HepG2 (cell line): Measurements from ENCODE around the gene STOM. TPM values are rescaled to one million over a fixed set of nuclear protein-coding genes. Genes with fewer than 3 reads are reported as not detected.

Experiments used
- ATAC-seq: fragments of 200-7000 bp; cut with Tn5 transposase; 3 replicates; pipeline ENCODE4 v1.9.1; 2020; ENCODE audit warnings: mild to moderate bottlenecking, moderate library complexity
- BruUV-seq: library from RNA; stranded (reverse); fragments of 400-500 nt; replicated peaks from 2 replicates; lab custom pipeline; 2021; lab: Mats Ljungman, UMichigan
- CTCF ChIA-PET: fragments of 300-600 bp; formaldehyde crosslinking; extraction: SDS; loops from one replicate; lab custom pipeline; 2021; ENCODE audit warnings: low total read pairs, inconsistent platforms, low intra/inter-chr PET ratio; lab: Yijun Ruan, JAX
- POLR2A ChIA-PET: fragments of 350-600 bp; sonication (Branson Sonifier 250); formaldehyde crosslinking; loops from one replicate; lab custom pipeline; 2020; ENCODE audit warnings: antibody characterized with exemption, inconsistent platforms; lab: Yijun Ruan, JAX
- DNase-seq: peaks from one replicate; pipeline ENCODE4 v3.0.0-alpha.2; 2015; ENCODE audit warnings: low spot score
- FAIRE-seq: peaks from 3 replicates; lab custom pipeline; 2011; peaks lifted over from hg19 to GRCh38; lab: Jason Lieb, UNC
- H2AFZ ChIP-seq: one replicate; pipeline ENCODE4 v1.6.1; 2011; ENCODE audit warnings: low read length, inconsistent platforms
- H3K27ac ChIP-seq: fragments of 300-600 bp; 3 replicates; pipeline ENCODE4 v1.8.0; 2011; ENCODE audit warnings: mixed run types, mild to moderate bottlenecking, mixed read lengths, low read length, inconsistent platforms; ENCODE audit not compliant: insufficient read depth; ENCODE audit errors: extremely low read length
- H3K27me3 ChIP-seq, 2 experiments: fragments of 200-600 bp in 1 of 2; 2 replicates in 1 of 2; 3 replicates in 1 of 2; pipeline versions ENCODE4 v1.6.0 to v1.8.0; 2011; ENCODE audit warnings: low read length in 2 of 2, mild to moderate bottlenecking in 2 of 2, moderate library complexity in 2 of 2, inconsistent platforms in 1 of 2; ENCODE audit not compliant: insufficient read depth in 2 of 2, control insufficient read depth in 1 of 2
- H3K36me3 ChIP-seq, 2 experiments: fragments of 200-600 bp in 1 of 2; replicated peaks in 1 of 2; 2 replicates in 1 of 2; 3 replicates in 1 of 2; pipeline versions ENCODE4 v1.5.1 to v1.8.0; 2011; ENCODE audit warnings: low read length in 2 of 2, inconsistent platforms in 1 of 2; ENCODE audit not compliant: insufficient read depth in 2 of 2, control insufficient read depth in 1 of 2
- H3K4me1 ChIP-seq: 2 replicates; pipeline ENCODE4 v1.5.1; 2012; ENCODE audit warnings: low read length, inconsistent platforms; ENCODE audit not compliant: insufficient read depth
- H3K4me2 ChIP-seq: 2 replicates; pipeline ENCODE4 v1.6.0; 2011; ENCODE audit warnings: low read depth, low read length, inconsistent platforms
- H3K4me3 ChIP-seq, 3 experiments: fragments of 200-600 bp in 1 of 3; sonication (generic), shearing (Covaris generic) in 1 of 3; replicated peaks in 1 of 3; 2 replicates each; pipeline ENCODE4 v1.5.1; 2011 to 2016; ENCODE audit warnings: low read length in 3 of 3, inconsistent platforms in 2 of 3, low read depth in 2 of 3, mild to moderate bottlenecking in 2 of 3, control low read depth in 1 of 3, mixed read lengths in 1 of 3; ENCODE audit not compliant: insufficient read depth in 1 of 3
- H3K79me2 ChIP-seq: one replicate; pipeline ENCODE4 v1.6.1; 2011; ENCODE audit warnings: low read length, inconsistent platforms; ENCODE audit not compliant: insufficient read depth
- H3K9ac ChIP-seq: 2 replicates; pipeline ENCODE4 v1.6.0; 2011; ENCODE audit warnings: mild to moderate bottlenecking, low read depth, low read length, inconsistent platforms; ENCODE audit not compliant: insufficient read depth
- H3K9me3 ChIP-seq: 2 replicates; pipeline ENCODE4 v1.5.1; 2012; ENCODE audit warnings: mild to moderate bottlenecking, low read length
- H4K20me1 ChIP-seq: 2 replicates; pipeline ENCODE4 v1.6.0; 2011; ENCODE audit warnings: inconsistent platforms, mild to moderate bottlenecking, low read length, moderate library complexity; ENCODE audit not compliant: insufficient read depth
- AGO2 ChIP-seq: fragments of 200-400 bp; formaldehyde crosslinking; optimal IDR thresholded peaks from 2 replicates; pipeline ENCODE3; 2017; ENCODE audit warnings: mild to moderate bottlenecking, low read depth, low read length, moderate library complexity
- ATF7 ChIP-seq, 2 experiments: fragments of 450-650 bp in 1 of 2; sonication (generic) in 1 of 2; formaldehyde crosslinking in 1 of 2; IDR thresholded peaks; 2 replicates each; pipeline versions ENCODE4 v1.4.0 to v1.6.1; 2016 to 2020; ENCODE audit warnings: antibody characterized with exemption in 1 of 2, mild to moderate bottlenecking in 1 of 2, missing genetic modification reagents in 1 of 2
- CSRNP1 ChIP-seq: sonication (generic); formaldehyde crosslinking; IDR thresholded peaks from 2 replicates; pipeline ENCODE4 v1.8.1; 2023; ENCODE audit warnings: mild to moderate bottlenecking, missing genetic modification reagents
- MEF2D ChIP-seq: sonication (generic); formaldehyde crosslinking; IDR thresholded peaks from 2 replicates; pipeline ENCODE4 v1.5.1; 2020; ENCODE audit warnings: mild to moderate bottlenecking, missing genetic modification reagents
- NR1H2 ChIP-seq: sonication (generic); formaldehyde crosslinking; IDR thresholded peaks from 2 replicates; pipeline ENCODE4 v1.8.1; 2022; ENCODE audit warnings: low read depth, missing genetic modification reagents, borderline replicate concordance
- POLR2A ChIP-seq, 2 experiments: IDR thresholded peaks; 2 replicates each; pipeline ENCODE4 v1.6.1; 2011; ENCODE audit warnings: low read depth in 2 of 2, low read length in 2 of 2, mild to moderate bottlenecking in 1 of 2, moderate library complexity in 1 of 2; ENCODE audit not compliant: insufficient read depth in 1 of 2
- WGBS: methylation state at CpG from one replicate; pipeline ENCODE4 v1.1.6; 2017; ENCODE audit warnings: low lambda C conversion rate; 5-methylcytosine and 5-hydroxymethylcytosine counted together
- in situ Hi-C: cut with HindIII; loops from 2 replicates; pipeline ENCODE4 v1.10.0; 2017; ENCODE audit warnings: low pct_unique_long_range_greater_than_20kb; ENCODE audit not compliant: extremely low pct_ligation_motif_present
- intact Hi-C: fragments of 100-400 bp; cut with micrococcal nuclease; formaldehyde crosslinking; loops from one replicate; pipeline ENCODE4 v1.10.0; 2022; ENCODE audit not compliant: unreplicated experiment
- polyA plus RNA-seq, 8 experiments: library from polyadenylated mRNA; depleted of rRNA in 3 of 8; stranded (reverse) in 7 of 8; unstranded in 1 of 8; fragments of >200 nt; fragmentation: Illumina TruSeq in 4 of 8; extraction: Trizol in 4 of 8; gene quantifications; 2 replicates each; pipeline versions ENCODE4 v1.2.1 to v1.2.3, GENCODE V29; 2011 to 2016; ENCODE audit warnings: low read depth in 4 of 8, missing spikeins in 1 of 8, mixed read lengths in 1 of 8; ENCODE audit not compliant: insufficient read depth in 1 of 8
- total RNA-seq, 5 experiments: library from RNA; depleted of rRNA; stranded (reverse); fragments of >200 nt; fragmentation: Illumina TruSeq; extraction: Trizol; gene quantifications; 2 replicates each; pipeline ENCODE4 v1.2.3, GENCODE V29; 2016; ENCODE audit warnings: low read depth in 1 of 5

Gene STOM
- total and polyA plus RNA-seq, 2 of the 13 experiments (the other 11 are each of a cell fraction or from before 2014, with no cell fraction given): 43.6 to 165 TPM

GRCh38 chr9:121331549-121331948 lies 38.5 kb downstream of the STOM start:
- no peak overlapping the region for H2AFZ ChIP-seq

DNA sequence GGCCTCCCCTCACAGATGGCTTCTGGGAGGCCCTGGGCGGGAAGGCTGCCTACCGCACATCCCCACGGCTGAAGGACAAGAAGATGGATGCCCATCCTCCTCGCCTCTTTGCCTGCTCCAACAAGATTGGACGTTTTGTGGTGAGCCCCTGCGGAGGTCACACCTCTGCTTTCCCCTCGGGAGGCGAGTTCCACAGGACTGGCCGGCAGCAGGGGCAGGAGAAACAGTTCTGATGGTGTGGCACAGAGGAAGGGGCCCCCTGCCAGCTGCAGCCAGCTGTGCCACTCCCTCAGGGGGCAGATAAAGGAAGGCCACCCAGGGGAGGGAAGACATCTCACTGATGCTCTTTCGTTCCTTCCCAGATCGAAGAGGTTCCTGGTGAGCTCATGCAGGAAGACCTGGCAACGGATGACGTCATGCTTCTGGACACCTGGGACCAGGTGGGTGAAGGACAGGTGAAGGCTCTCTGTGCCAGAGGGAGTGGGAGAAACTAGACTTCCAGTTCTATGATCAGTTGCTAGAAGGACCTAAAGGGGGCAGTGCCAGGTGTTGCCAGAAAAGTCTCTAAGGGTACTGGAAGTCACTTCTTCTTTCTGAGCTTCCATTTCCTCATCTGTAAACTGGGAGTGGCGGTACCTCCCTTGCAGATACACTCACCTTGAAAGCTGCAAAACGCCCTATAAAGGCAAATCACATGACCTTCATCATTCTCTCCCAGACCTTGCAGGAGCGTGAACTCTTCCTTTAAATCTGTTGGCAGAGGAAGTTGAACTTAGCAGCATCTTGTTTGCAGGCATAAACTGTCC lies 41.0 kb downstream of the STOM start:
- POLR2A ChIA-PET: interaction anchor here (2.6 kb wide), 1 partner anchor 42 kb away, joined by 6 read pairs; no protein-coding TSS in a partner anchor
- H3K9ac ChIP-seq: no peak overlapping the region
- no peaks in the 10 kb centered on the region for H4K20me1 ChIP-seq
- H3K36me3 ChIP-seq: peaks cover 54 to 86% of the 10 kb centered on the region in 2 experiments
- H3K79me2 ChIP-seq: no peaks in the 10 kb centered on the region
- CTCF ChIA-PET: no interaction called here
- no peak overlapping the region for H2AFZ ChIP-seq
- no peaks in the 10 kb centered on the region for H3K27me3 ChIP-seq
- intact Hi-C loops: no loop called here
- H3K27ac ChIP-seq: no peak overlapping the region
- peaks cover 30% of the 10 kb centered on the region for H3K4me1 ChIP-seq
- in situ Hi-C loops: no loop called here
- H3K4me2 ChIP-seq: no peak overlapping the region
- BruUV-seq: no TSS peak
- 97% methylated on average over 11 of the region's 16 CpGs for WGBS
- TF ChIP-seq ATF7 (IDR thresholded peaks at IDR 0.05) (peak; percentile 70), ATF7 (CRISPR knock-in tag; IDR thresholded peaks at IDR 0.05) (no peak), POLR2A (IDR thresholded peaks at IDR 0.05; ENCODE audit: insufficient read depth in 1 of 2, low read depth in 2 of 2, low read length in 2 of 2) (peak in 1 of 2 experiments; percentile 26; a peak in 1 of 4 replicates), AGO2 (peak; percentile 48), MEF2D (CRISPR knock-in tag) (no peak)
- no peaks in the 10 kb centered on the region for H3K9me3 ChIP-seq
- FAIRE-seq (no peak), DNase-seq (no peak), ATAC-seq (no peak)
- no peak overlapping the region for H3K4me3 ChIP-seq

More at GRCh38 chr9:121331549-121331948, 38.5 kb downstream of the STOM start:
- in situ Hi-C loops: no loop called here
- H3K27me3 ChIP-seq: no peaks in the 10 kb centered on the region
- H3K9ac ChIP-seq: no peak overlapping the region
- no peaks in the 10 kb centered on the region for H4K20me1 ChIP-seq
- no peak for ATAC-seq
- H3K4me3 ChIP-seq: no peak overlapping the region
- ChIA-PET CTCF (no interaction called here), POLR2A (interaction anchor here (1.1 to 1.4 kb wide), 2 partner anchors 9 to 53 kb away, joined by 4 to 5 read pairs; no protein-coding TSS in a partner anchor)
- no peak overlapping the region for H3K27ac ChIP-seq
- BruUV-seq: no TSS peak
- H3K4me2 ChIP-seq: no peak overlapping the region
- no peaks in the 10 kb centered on the region for H3K9me3 ChIP-seq
- no peaks in the 10 kb centered on the region for H3K79me2 ChIP-seq
- WGBS: 96% methylated on average over 3 of the region's 3 CpGs
- DNase-seq: no peak
- intact Hi-C loops: no loop called here
- no peak for FAIRE-seq
- H3K36me3 ChIP-seq: peaks cover 40 to 61% of the 10 kb centered on the region in 2 experiments
- peaks cover 7% of the 10 kb centered on the region for H3K4me1 ChIP-seq
- TF ChIP-seq CSRNP1 (CRISPR knock-in tag) (no peak), NR1H2 (CRISPR knock-in tag) (no peak)
- TF ChIP-seq, all 625 proteins: peak for 0
